GM10266 (cell line): ENCODE data around the gene STARD8.
"Not testable (repeated sequence)": the region's sequence is repeated elsewhere in the genome, so short reads cannot be mapped to it uniquely, and the experiment has no call there.

Source experiments
- DNase-seq: peaks from one replicate; pipeline ENCODE4 v3.0.0; 2012; ENCODE audit errors: extremely low spot score
- CTCF ChIP-seq: IDR thresholded peaks from 2 replicates; pipeline ENCODE4 v1.5.1; 2012; ENCODE audit warnings: mild to moderate bottlenecking, low read depth; ENCODE audit not compliant: control insufficient read depth, insufficient read depth; ENCODE audit errors: missing control alignments

The STARD8 gene

GRCh38 chrX:68684291-68684918, 36.9 kb downstream of the STARD8 start:
- DNase-seq: no peak
- no peak for TF ChIP-seq CTCF

GRCh38 chrX:68684919-68685304, 37.4 kb downstream of the STARD8 start:
- DNase-seq: no peak
- no peak for TF ChIP-seq CTCF

- DNase-seq: no peak
- TF ChIP-seq CTCF: no peak
Observed at GRCh38 chrX:68685685-68686084, 38.2 kb downstream of the STARD8 start.

GRCh38 chrX:68686097-68686977, 38.9 kb downstream of the STARD8 start:
- DNase-seq: no peak
- TF ChIP-seq CTCF: no peak

- DNase-seq: not testable (repeated sequence)
Observed at GRCh38 chrX:68688931-68689330, 41.5 kb downstream of the STARD8 start.

GRCh38 chrX:68690936-68691501, 43.6 kb downstream of the STARD8 start:
- TF ChIP-seq CTCF: no peak
- DNase-seq: no peak

- DNase-seq: no peak
- no peak for TF ChIP-seq CTCF
Observed at GRCh38 chrX:68691921-68692320, 44.5 kb downstream of the STARD8 start.
